HG03378 (cell line): ENCODE measurements around the gene HID1.
"Not testable (repeated sequence)": the region's sequence is repeated elsewhere in the genome, so short reads cannot be mapped to it uniquely, and the experiment has no call there.

Experiments
- ATAC-seq: cut with Tn5 transposase; IDR thresholded peaks from one replicate; pipeline ENCODE4 v1.9.1; 2021; ENCODE audit warnings: mild to moderate bottlenecking, moderate library complexity; ENCODE audit not compliant: unreplicated experiment

Gene HID1

DNA sequence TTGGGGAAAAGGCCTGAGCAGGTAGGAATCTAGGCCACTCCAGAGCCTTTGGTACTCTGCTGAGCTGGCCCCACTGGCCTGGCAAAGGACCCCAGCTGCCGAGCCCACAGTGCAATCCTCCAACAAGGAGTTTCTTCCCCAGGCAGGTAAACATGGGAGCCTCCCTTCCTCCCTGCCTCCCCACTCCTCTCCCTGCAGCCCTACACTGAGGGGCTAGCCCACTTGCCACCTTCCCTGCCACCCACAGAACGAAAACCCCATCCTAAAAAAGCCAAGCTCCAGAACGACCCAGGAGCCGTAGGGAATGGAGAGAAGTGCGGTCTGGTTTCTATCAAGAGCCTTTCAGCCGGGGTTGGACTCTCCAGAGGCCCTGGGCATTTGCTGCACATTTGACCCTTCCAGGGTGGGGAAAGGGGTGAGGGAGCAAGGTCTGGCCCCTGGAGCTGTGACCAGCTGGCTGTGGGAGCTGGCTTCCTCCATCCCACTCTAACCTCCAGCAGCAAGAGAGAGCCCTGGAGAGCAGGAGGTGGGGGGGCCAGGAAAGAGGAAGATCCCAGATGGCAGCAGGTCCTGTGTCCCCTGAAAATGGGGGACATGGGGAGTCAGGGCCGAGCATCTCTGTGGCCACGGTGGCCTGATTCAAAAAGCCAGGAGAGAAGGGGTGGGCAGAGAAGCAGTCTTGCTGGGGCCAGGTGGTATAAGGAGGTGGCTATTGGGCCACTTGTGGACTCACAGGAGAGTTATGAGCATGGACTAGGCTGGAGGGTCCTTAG lies 1.3 kb downstream of the HID1 start:
- no peak for ATAC-seq

DNA sequence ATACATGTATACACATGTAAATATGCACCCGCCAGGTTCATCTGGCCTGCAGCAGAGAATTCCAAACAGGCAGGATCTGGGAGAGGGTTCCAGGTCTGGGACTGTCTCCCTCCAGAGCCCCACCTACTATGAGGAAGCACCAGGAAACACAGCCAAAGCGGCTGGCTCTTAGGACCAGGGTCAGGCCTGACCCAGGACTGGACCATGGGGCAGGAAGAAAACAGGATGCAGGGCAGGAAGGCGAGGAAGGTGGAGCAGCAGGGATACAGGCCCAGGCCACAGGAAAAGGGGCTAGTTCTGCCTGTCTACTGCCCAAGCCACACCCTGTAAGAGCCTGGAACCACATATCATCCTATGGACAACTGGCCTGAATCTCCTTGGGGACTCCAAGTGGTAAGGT lies 2.2 kb downstream of the HID1 start:
- ATAC-seq = no peak

DNA sequence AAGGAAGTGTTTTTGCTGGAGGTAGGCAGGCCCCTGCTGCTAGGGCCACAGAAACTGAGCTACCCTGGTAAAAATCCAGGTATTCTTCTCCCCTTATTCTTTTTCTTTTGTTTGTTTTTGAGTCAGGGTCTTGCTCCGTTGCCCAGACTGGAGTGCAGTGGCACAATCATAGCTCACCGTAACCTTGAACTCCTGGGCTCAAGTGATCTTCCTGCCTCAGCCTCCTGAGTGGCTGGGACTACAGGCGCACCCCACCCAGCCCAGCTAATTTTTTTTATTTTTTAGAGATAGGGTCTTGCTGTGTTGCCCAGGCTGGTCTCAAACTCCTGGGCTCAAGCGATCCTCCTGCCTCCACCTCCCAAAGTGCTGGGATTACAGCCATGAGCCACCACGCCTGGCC lies 3.1 kb downstream of the HID1 start:
- not testable (repeated sequence) for ATAC-seq

DNA sequence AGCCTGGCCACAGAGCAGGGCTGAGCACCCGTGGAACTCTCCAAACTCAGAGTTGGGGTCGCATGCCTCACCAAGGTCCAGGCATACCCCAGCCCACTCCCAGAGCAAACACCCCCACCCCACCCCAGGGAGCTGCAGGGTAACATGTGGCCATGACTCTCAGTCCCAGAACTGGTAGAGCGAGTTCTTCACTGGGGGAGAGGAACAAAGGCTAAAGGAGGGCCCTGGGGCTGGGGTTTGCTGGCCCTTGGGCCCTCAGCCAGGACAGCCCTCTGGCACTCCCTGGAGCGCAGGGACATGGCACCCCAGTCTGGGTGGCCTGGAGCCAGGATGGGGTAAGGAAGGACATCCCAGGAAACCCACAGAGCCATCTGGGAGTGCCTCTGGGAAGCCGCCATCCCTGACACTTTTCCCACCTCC lies 4.2 kb downstream of the HID1 start:
- no peak for ATAC-seq

DNA sequence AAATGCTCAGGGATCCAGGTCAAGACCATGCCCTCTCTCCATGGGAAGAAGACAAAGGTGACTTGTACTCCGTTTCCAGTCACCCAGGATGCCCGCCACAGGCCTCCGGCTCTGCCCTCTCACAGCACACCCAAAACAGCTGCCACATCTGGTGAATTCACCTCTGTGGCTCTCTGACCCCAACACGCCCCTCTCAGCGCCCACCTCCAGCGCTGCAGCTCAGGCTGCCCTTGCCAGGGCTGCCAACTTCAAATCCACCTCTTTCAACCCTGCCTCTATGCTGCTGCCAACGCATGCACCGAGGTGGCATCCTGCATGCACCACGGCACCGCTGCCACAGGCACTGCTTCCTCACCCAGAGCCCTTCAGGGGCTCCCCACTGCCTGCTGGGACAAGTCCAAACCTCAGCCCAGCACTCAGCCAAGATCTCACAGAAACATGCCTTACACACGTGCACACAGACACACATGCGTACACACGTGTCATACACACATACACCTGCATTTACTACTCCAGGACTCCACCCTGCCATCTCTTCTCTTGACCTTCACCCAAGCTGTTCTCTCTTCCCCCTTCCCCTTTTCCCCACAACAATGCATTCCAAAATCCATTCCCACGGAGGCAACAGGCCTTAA lies 7.5 kb downstream of the HID1 start:
- no peak for ATAC-seq

DNA sequence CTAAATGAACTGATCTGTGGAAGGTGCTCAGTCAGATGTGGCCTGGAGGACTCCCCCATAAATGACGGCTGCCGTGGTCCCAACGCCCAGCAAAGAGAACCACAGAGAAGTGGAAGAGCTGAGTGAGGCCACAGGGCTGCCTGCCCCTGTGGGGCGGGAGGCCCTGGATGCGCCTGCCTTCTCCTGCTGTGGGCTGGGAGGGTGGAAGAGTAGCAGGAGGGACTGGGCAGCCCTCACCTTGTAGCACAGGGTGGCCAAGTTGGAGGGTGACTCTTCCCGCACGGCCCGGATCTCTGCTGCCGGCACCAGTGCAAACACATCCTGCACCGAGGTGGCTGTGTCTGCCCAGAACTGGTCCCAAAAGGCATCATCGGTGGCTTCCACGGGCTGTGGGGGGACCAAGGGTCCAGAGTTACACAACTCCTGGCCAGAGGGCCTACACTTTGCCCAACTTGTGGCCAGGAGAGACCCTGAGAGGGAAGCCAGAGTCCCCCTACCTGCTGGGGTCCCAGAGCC lies 8.3 kb downstream of the HID1 start:
- ATAC-seq = no peak

DNA sequence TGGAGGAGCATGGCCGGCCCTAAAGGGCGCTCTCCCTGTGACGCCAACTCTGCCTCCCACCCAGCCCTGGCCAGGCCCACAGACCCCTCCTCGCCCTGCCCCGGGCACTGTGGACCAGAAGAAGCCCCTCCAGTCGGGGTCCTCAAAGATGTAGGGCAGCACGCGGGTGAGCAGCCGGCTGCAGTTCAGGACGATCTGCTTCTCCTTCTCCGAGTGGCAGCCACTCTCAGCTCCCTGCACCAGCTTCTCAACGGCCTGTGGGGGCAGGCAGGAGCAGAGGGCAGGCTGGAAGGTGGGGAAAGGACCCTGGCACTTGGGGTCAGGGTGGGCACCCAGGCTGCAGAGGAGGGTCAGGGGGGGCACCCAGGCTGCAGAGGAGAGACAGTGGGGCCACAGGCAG lies 8.9 kb downstream of the HID1 start:
- no peak for ATAC-seq

DNA sequence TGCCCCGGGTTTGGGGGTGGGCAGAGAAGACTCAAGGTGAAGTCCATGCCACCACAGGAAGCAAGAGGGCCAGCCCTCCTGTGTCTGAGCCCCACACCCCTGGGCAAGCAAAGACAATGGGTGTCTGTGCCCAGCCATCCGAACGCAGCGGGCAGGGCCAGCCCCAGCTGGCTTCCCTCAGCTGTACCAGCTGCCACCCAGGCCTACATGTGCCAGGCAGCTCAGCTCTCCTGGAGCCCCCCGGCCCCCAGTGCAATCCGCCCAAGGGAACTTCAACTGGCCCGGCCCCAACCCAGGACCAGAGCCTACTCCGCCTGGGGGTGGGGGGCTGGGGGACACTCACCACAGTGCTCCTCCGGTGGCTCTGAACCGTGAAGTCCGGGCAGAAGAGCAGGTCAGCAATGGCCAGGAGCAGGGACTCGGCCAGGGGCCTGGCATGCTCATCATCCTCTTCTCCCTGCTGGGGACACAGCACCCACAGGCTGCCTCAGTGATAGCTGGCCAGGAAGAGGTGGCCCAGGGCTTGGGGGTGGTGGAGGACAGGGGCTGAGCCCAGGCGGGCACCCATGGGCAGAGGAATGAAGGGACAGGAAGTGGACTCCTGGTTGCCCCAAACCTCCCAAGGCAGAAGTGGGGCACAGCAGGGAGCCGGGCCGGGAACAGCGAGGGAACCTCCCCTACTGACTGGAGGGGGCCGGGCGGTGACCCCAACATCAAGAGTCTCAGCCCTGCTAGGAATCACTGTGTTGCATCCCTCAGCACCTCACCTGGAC lies 9.8 kb downstream of the HID1 start:
- no peak for ATAC-seq

DNA sequence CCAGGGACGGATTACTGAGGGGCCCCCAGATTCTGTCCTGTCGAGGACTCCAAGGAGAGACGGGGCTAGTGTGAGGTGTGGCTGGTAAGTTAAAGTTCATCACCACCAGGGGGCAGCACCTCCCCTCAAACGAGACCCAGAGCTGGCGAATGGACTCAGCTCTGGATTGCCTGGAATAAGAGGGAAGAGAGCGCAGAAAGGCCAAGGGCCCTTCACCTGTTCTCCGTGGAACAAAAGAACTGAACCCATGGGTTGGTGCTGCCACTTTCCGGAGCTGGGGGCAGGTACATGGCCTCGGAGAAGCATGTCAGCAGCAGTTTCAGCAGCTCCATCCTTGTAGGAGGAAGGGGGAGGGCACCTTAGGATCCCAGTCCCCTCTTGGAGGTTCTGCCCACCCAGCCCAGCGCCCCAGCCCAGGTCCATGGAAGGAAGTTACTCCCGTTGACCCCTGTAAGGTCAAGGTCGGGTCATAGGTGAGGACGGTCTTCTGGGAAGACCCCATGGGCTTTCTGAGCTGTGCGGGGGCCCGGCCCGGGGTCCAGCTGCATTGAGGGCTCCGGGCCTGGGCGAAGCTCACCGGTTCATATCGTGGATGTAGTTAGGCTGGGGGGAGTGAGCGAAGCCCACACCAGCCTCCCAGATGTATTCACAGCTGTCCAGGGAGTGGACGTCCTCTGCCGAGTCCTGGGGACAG lies 10.8 kb downstream of the HID1 start:
- ATAC-seq = no peak

DNA sequence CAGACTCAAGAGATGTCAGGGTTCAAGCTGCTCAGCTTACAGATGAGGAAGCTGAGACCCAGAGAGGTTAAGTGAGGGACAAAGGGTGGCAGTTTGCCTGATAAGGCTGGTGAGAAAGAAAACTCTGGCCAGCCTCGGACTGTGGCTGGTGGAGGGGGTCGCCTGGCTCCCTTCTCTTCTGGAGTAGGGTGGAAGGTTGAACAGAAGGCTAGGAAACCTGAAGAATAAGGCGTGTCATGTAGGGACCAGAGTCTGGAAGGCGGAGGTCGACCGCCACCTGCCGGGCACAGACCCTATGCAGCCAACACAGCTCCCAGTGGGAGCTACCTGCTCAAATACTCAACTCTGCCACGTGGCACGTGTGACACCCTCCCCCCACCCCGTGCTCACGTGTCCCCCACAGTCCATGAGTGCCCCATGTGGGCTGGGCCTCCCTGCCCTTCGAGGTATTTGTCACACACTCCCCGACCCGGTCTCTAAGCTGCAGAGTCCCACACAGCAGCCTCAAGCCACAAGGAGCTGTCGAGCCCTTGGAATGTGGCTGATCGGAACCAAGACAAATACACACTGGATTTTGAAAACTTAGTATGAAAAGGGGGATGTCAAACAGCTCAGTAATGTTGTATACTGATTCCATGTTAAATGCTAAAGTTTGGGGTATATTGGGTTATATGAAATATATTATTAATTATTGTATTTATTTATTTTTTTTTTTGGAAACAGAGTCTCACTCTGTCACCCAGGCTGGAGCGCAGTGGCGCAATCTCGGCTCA lies 11.8 kb downstream of the HID1 start:
- ATAC-seq = no peak

DNA sequence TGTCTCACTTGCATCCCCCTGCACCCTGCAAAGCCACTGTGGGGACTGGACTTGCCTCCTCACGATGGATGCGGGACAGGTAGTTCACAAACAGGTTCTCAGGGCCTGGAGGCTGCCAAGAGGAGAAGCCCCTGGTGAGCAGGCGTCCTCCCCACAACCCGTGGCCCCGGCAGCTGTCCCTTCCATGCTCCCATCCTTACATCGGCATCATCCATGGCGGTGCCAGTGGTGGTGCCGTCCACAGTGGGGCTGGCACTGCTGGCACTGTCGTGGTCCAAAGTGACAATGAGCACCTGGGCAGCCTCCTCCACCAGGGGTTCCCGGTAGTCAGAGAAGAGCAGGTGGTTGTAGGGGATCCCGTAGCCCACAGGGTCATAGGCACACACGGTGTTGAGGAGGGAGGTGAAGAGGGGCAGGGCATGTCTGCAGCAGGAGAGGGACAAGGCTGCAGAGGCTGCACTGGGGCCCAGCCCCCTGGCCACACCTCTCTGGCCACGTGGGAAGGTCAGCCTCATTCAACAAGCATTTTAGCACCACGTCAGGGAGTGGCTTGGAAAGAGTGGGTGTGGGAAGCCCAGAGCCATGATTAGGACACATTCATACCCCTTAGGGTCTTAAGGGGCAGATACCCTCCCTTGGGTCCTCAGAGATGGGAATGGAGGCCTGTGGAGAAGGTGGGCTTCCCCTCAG lies 12.6 kb downstream of the HID1 start:
- ATAC-seq = no peak

DNA sequence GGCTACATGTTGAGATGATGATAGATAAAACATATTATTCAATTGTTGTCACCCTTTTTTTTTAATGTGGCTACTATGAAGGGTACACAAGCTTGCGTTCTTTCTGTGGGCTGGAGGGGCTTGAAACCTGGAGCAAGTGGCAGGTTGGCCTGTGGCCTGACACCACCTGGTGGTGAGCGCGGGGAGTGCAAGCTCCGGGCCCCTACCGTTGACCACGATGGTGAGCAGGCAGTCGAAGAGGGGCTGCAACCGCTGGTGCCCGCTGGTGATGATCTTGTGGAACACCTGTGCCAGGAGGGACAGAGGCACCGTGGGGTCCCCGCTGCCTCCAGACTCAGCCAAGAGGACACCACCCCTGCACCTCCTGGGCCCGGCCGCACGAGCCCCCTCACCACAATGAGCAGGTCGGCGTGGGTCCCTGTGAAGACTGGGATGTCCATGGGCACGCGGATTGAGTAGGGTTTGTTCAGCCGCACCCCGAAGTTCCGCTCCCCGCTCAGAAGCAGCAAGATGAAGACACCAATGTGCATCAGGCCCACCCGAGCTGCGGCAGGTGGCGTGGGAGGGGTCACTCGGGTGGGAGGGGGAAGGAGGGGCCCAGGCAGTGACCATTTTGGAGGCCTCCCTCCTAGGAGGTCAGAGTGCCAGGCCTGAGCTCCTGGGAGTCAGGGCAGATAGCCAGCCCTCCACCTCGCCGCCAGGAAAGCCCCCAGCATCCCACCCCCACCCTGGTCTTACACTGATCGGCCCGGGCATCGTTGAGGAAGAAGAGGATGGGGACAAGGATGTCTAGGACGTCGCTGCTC lies 14.4 kb downstream of the HID1 start:
- no peak for ATAC-seq

DNA sequence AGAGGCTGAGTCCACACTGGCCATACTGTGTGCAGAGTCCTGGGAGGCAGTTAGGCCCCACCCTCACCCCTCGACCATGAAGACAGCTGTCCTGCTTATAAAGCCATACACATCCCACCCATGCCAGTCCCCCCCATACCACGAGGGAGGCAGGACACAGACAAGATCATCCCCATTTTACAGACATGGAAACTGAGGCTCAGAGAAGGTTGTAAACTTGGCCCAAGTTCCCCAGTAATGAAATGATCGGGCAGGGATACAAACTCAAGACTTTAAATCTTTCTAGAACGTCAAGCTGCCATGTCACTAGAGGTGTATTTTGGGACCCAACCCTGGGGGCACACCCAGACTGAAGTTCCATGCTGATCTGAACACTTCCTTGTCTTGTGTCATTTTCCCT lies 16.5 kb downstream of the HID1 start:
- no peak for ATAC-seq

DNA sequence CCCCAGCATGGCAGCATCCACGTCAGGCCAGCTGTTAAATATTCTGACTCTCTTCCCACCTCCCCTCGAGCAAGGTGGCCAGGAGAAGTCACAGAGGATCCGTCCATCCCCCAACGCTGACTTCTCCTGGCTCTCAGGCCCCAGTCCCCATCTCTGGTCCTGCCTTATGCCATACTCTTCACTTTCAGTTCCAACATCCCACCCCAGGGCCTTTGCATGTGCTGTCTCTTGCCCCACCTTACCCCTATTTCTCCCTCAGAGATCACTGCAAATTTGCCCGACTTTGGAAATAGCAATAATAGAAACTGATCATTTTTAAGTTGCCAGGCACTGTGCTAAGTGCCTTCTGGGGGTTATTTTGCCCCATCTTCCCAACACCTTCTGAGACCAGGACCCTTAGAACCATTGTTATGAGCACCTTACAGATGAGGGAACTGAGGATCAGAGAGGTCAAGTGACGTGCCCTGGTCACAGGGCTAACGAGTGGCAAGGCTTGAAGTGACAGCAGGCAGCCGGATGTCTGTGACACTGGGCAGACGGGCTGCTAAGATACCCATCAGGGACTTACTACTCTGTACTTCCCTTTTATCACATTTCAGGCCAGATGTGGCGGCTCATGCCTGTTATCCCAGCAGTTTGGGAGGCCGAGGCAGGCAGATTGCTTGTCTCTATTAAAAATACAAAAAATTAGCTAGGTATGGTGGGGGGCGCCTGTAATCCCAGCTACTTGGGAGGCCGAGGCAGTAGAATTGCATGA lies 17.7 kb downstream of the HID1 start:
- ATAC-seq = no peak

DNA sequence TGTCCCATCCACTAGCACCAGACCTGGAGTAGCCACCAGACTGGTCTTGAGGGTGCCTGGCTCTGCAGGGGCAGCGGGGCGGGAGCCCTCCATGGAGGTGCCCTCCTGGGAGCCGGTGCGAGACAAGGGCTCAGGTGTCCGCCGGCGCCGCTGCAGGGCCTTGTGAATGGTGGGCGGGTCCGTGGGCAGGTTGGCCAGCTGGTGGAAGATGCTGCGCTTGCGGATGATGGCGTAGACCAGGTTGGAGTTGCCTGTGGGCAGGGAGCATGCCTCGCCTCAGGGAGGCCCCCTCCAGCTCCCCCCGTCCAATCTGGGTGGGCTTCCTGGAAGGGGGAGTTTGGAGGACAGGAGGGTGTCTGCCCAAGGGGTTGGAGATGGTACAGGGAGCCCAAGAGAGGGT lies 18.4 kb downstream of the HID1 start:
- no peak for ATAC-seq

DNA sequence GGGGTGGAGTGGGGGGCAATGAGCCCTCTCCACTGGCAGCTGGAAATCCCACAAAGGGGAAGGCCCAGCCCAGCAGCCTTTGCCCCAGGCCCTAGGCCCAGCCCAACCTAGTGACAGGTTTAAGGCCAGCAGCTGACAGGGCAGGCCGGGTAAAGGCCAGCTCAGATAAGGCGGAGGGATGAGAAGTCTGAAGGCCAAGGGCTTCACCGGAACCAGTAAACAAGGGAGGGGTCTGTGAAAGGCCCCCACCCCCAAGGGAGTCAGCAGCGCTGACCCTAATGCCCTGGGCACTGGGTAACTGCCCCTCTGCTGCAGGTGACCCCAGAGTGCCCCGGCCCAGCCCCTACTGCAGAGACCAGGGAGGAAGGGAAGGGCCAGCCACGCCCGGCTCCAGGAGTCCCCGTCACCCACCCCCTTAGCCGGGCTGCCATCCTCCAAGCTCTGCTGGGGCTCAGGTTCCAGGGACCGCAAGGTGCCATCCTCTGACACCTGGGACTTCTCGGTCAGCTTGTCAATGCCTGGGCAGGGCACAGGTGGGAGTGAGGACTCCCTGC lies 19.3 kb downstream of the HID1 start:
- ATAC-seq = no peak

DNA sequence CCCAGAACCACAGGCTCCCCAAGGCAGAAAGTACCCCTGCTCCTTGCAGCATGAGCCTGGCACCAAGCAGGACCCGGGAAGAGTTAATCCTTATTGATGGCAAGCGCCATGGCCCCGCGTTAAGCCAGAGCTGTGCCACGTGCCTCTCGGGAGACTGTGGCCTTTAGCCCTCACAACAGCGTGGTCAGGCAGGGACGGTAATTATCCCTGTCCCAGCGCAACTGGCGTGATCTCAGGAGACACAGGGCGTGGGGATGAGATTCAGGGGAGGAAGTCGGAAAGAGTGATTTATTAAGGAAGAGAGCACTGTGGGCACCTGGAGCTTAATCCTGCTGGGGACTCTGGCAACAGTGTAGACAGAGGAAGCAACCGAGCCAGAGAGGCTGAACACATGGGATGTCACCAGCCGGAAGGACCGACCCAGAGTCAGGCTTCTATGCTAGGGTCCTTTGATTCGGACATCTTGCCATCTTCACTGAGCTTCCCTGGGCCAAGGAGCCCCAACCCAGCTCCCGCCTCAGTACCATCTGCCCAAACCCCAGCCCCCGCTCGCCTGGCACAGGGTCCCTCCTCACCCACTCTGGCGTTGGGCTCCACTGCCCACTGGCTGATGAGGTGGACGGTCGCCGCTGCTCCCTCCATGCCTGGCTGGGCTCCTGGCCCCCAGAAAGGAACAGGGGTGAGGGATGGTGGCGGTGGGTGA lies 20.0 kb downstream of the HID1 start:
- ATAC-seq = no peak
